ENCODE measurements around the gene MYO7B. TPM values are rescaled to one million over a fixed set of nuclear protein-coding genes. Genes with fewer than 3 reads are reported as not detected.

The MYO7B gene
- total and polyA plus RNA-seq, 4 donors: 0.51 to 4.7 (median 1.9) TPM

DNA sequence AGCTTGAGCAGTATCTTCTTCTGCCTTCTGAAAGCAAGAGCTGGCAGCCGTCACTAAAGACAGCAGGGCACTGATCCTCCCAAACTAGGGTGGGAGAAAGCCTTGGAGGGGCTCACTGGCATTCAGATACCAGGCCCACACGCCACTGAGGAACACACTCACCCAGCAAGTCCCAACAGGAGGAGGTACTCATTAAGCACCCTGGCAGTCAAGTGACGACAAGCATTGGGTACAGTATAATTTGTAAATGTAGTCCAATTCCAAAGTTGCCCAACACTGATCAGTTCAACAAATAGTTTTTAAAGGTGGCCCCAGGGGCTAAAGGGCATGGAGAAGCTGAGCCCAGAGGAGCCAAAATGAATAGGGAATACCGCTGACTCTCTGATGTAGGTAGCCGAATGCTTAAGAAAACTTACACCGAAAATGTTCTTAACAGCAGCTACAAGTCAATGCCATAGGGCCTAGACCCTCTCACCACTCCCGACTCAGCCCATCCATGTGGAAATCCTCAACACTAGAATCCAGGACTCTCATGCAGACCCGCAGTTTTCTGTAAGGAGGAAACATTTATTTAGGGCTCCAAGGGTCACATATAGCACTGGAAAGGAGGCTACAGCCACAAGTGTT lies 129.9 kb downstream of the MYO7B start:
- peak overlapping the region; percentile 87 to 89 for H3K27ac ChIP-seq (ENCODE audit: low read depth in 1 of 2, low read length in 1 of 2)
- TF ChIP-seq, protein P1, sequence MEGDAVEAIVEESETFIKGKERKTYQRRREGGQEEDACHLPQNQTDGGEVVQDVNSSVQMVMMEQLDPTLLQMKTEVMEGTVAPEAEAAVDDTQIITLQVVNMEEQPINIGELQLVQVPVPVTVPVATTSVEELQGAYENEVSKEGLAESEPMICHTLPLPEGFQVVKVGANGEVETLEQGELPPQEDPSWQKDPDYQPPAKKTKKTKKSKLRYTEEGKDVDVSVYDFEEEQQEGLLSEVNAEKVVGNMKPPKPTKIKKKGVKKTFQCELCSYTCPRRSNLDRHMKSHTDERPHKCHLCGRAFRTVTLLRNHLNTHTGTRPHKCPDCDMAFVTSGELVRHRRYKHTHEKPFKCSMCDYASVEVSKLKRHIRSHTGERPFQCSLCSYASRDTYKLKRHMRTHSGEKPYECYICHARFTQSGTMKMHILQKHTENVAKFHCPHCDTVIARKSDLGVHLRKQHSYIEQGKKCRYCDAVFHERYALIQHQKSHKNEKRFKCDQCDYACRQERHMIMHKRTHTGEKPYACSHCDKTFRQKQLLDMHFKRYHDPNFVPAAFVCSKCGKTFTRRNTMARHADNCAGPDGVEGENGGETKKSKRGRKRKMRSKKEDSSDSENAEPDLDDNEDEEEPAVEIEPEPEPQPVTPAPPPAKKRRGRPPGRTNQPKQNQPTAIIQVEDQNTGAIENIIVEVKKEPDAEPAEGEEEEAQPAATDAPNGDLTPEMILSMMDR (IDR thresholded peaks at IDR 0.05; ENCODE audit: control extremely low read depth, extremely low read depth): no peak
- ATAC-seq (ENCODE audit: insufficient read depth, low FRiP score) (no peak), DNase-seq (no peak)
- peaks cover 0 to 34% (median 20%) of the 10 kb centered on the region in 3 donors for H3K27me3 ChIP-seq (ENCODE audit: control insufficient read depth in 3 of 3, insufficient read depth in 3 of 3, low read length in 2 of 3)
- no peak overlapping the region for H3K4me3 ChIP-seq
- H3K36me3 ChIP-seq (ENCODE audit: control insufficient read depth in 4 of 4, insufficient read depth in 4 of 4, low read length in 4 of 4): no peaks in the 10 kb centered on the region
- H3K9ac ChIP-seq (ENCODE audit: insufficient read depth in 1 of 2, low read length in 2 of 2): no peak overlapping the region
- WGBS, 2 donors: 84 to 90% methylated on average over 8 of the region's 8 CpGs
- peaks cover 0 to 2% (median 0%) of the 10 kb centered on the region in 4 donors for H3K9me3 ChIP-seq (ENCODE audit: control insufficient read depth in 4 of 4, insufficient read depth in 3 of 4, low read length in 3 of 4)
- peaks cover 0 to 26% (median 0%) of the 10 kb centered on the region in 5 donors for H3K4me1 ChIP-seq (ENCODE audit: control insufficient read depth in 5 of 5, insufficient read depth in 5 of 5, low read length in 5 of 5)

DNA sequence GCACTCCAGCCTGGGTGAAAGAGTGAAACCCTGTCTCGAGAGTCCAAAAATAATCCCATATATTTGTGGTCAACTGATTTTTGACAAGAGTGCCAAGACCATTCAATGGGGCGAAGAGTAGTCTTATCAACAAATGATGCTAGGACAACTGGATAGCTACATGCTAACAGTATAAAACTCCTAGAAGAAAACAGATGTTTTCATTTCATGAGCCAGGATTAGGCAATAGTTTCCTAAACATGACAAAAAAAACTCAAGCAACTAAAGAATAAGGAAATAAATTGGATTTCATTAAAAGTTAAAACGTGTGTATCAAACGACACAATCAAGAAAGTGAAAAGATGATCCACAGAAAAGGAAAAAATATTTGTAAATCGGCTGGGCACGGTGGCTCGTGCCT lies 133.6 kb downstream of the MYO7B start:
- Histone ChIP-seq H3K4me1 (ENCODE audit: control insufficient read depth in 5 of 5, insufficient read depth in 5 of 5, low read length in 5 of 5) (peaks cover 0 to 14% (median under 1%) of the 10 kb centered on the region in 5 donors), H3K27me3 (ENCODE audit: control insufficient read depth in 3 of 3, insufficient read depth in 3 of 3, low read length in 2 of 3) (peaks cover 0 to 24% (median 14%) of the 10 kb centered on the region in 3 donors), H3K27ac (ENCODE audit: low read depth in 1 of 2, low read length in 1 of 2) (no peak overlapping the region), H3K9me3 (ENCODE audit: control insufficient read depth in 4 of 4, insufficient read depth in 3 of 4, low read length in 3 of 4) (no peaks in the 10 kb centered on the region), H3K9ac (ENCODE audit: insufficient read depth in 1 of 2, low read length in 2 of 2) (no peak overlapping the region), H3K4me3 (no peak overlapping the region), H3K36me3 (ENCODE audit: control insufficient read depth in 4 of 4, insufficient read depth in 4 of 4, low read length in 4 of 4) (no peaks in the 10 kb centered on the region)
- DNase-seq (peak in 1 of 3 donors; percentile 69), ATAC-seq (ENCODE audit: insufficient read depth, low FRiP score) (no peak)
- WGBS, 2 donors: 78 to 83% methylated on average over 7 of the region's 7 CpGs
- TF ChIP-seq, protein P1 (IDR thresholded peaks at IDR 0.05; ENCODE audit: control extremely low read depth, extremely low read depth): no peak

DNA sequence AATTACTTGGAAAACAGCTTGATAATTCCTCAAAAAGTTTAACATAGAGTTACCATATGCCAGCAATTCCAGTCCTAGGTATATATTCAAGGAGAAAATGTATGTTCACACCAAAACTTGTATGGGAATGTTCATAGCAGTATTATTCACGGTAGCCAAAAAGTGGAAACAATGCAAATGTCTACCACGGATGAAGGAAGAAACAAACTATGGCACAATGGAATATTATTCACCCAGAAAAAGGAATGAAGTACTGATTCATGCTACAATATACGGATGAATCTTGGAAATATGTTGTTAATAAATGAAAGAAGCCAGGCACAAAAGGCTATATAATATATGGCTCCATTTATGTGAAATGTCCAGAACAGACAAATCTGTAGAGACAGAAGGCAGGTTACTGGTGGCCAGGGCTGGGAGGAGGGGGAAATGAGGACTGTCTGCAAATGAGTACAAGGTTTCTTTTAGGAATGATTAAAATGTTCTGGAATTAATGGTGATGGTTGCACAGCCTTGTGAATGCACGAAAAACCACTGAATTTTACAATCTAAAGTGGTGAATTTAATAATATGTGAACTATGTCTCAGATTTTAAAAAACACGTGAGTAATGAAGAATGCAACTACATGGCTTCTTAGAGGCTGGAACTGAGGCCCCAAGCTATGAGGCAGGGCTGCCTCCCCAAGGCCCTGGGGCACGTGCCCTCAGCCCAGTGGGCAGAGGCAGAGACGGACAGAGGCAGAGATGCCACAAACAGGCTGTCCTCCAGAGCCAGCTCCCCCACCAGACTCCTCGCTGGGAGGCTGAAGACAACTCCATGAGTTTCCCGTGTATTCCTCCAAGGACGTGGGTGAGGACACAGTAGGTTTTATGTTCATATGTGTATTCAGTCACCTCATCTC lies 134.8 kb downstream of the MYO7B start:
- 82 to 88% methylated on average over 10 of the region's 10 CpGs for WGBS, 2 donors
- peak overlapping the region in 1 of 2 donors; percentile 11 for H3K27ac ChIP-seq (ENCODE audit: low read depth in 1 of 2, low read length in 1 of 2)

More for the DNA sequence above, 134.8 kb downstream of the MYO7B start:
- Histone ChIP-seq H3K4me1 (ENCODE audit: control insufficient read depth in 5 of 5, insufficient read depth in 5 of 5, low read length in 5 of 5) (peaks cover 0 to 13% (median 7%) of the 10 kb centered on the region in 5 donors), H3K9me3 (ENCODE audit: control insufficient read depth in 4 of 4, insufficient read depth in 3 of 4, low read length in 3 of 4) (no peaks in the 10 kb centered on the region), H3K4me3 (no peak overlapping the region), H3K36me3 (ENCODE audit: control insufficient read depth in 4 of 4, insufficient read depth in 4 of 4, low read length in 4 of 4) (no peaks in the 10 kb centered on the region), H3K9ac (ENCODE audit: insufficient read depth in 1 of 2, low read length in 2 of 2) (no peak overlapping the region), H3K27me3 (ENCODE audit: control insufficient read depth in 3 of 3, insufficient read depth in 3 of 3, low read length in 2 of 3) (peaks cover 0 to 21% (median 6%) of the 10 kb centered on the region in 3 donors)
- TF ChIP-seq, protein P1 (IDR thresholded peaks at IDR 0.05; ENCODE audit: control extremely low read depth, extremely low read depth): no peak
- peak in 1 of 3 donors; percentile 1 for DNase-seq
- no peak for ATAC-seq (ENCODE audit: insufficient read depth, low FRiP score)
